Fibroblast of skin of scalp (primary cell): ENCODE results near the gene YEATS2. TPM values are rescaled to one million over a fixed set of nuclear protein-coding genes. Genes with fewer than 3 reads are reported as not detected.
A peak's percentile ranks its signal among the peaks of the same experiment; 100 is the strongest.
"Not testable (repeated sequence)": the region's sequence is repeated elsewhere in the genome, so short reads cannot be mapped to it uniquely, and the experiment has no call there.

Source experiments
- DNase-seq: peaks from one replicate; pipeline ENCODE4 v3.0.0-alpha.2; 2013
- polyA plus RNA-seq, 2 experiments: library from polyadenylated mRNA; unstranded; fragments of 120-200 nt; gene quantifications; one replicate each; pipeline ENCODE4 v1.2.1, GENCODE V29; 2013; ENCODE audit not compliant: insufficient read length in 2 of 2

The YEATS2 gene
- 37.4 TPM for polyA plus RNA-seq (2013, experiment 1 of 2; ENCODE audit: insufficient read length)
- 34.7 TPM for polyA plus RNA-seq (2013, experiment 2 of 2; ENCODE audit: insufficient read length)

GRCh38 chr3:183697610-183698317 is at the start of gene YEATS2:
Gene YEATS2 (plus strand): TSS chr3:183697797. CDS start chr3:183715163, 17,366 bp downstream.
- DNase-seq, result peak; percentile 82

GRCh38 chr3:183650554-183650953 is 47.0 kb upstream of the YEATS2 start:
- DNase-seq, result no peak

GRCh38 chr3:183653209-183654064 is 44.2 kb upstream of the YEATS2 start:
- peak; percentile 11 for DNase-seq

GRCh38 chr3:183654727-183655126 is 42.9 kb upstream of the YEATS2 start:
- no peak for DNase-seq

GRCh38 chr3:183662099-183662498 is 35.5 kb upstream of the YEATS2 start:
- DNase-seq, result no peak

- peak; percentile 93 for DNase-seq
These were observed 32.6 kb upstream of the YEATS2 start for GRCh38 chr3:183664913-183665381.

- no peak for DNase-seq
These were observed 17.5 kb upstream of the YEATS2 start for GRCh38 chr3:183680061-183680460.

GRCh38 chr3:183687705-183688104 is 9.9 kb upstream of the YEATS2 start:
- no peak for DNase-seq

- peak; percentile 47 for DNase-seq
These were observed 8.7 kb upstream of the YEATS2 start for GRCh38 chr3:183688874-183689273.

- not testable (repeated sequence) for DNase-seq
These were observed 8.0 kb upstream of the YEATS2 start for GRCh38 chr3:183689621-183690020.

- no peak for DNase-seq
These were observed 7.1 kb upstream of the YEATS2 start for GRCh38 chr3:183690402-183690995.

GRCh38 chr3:183692436-183692835 is 5.2 kb upstream of the YEATS2 start:
- no peak for DNase-seq

GRCh38 chr3:183695569-183696364 is 1.8 kb upstream of the YEATS2 start:
- no peak for DNase-seq

GRCh38 chr3:183697123-183697609 is 431 bp upstream of the YEATS2 start:
- DNase-seq, result no peak

GRCh38 chr3:183698318-183698751 is 738 bp downstream of the YEATS2 start:
- peak; percentile 19 for DNase-seq

- DNase-seq, result peak; percentile 23
These were observed 1.2 kb downstream of the YEATS2 start for GRCh38 chr3:183698756-183699155.

- DNase-seq, result no peak
These were observed 1.8 kb downstream of the YEATS2 start for GRCh38 chr3:183699238-183699947.

- DNase-seq, result no peak
These were observed 4.1 kb downstream of the YEATS2 start for GRCh38 chr3:183701744-183702143.

- DNase-seq, result not testable (repeated sequence)
These were observed 6.3 kb downstream of the YEATS2 start for GRCh38 chr3:183703892-183704291.

GRCh38 chr3:183710231-183710630 is 12.6 kb downstream of the YEATS2 start:
- no peak for DNase-seq

- DNase-seq, result no peak
These were observed 13.9 kb downstream of the YEATS2 start for GRCh38 chr3:183711516-183711915.
